Memory B cell (primary cell): ENCODE measurements around the gene OTUD3.

ENCODE experiments used
- ATAC-seq: fragments of 150-1000 bp; cut with Tn5 transposase; 2 replicates; pipeline ENCODE4 v1.10.0; 2021; ENCODE audit warnings: low read depth, mild to moderate bottlenecking, moderate library complexity
- DNase-seq, 2 donors: peaks; one replicate each; pipeline ENCODE4 v3.0.0; 2022; ENCODE audit warnings: low spot score in 2 of 2
- H3K27ac Mint-ChIP-seq: one replicate; pipeline ENCODE4 v1.8.0; 2022; ENCODE audit warnings: mild to moderate bottlenecking, moderate library complexity, mixed read lengths
- H3K27me3 Mint-ChIP-seq: one replicate; pipeline ENCODE4 v1.8.0; 2022; ENCODE audit warnings: mixed read lengths
- H3K36me3 Mint-ChIP-seq: one replicate; pipeline ENCODE4 v1.8.0; 2022; ENCODE audit warnings: mild to moderate bottlenecking, mixed read lengths
- H3K4me1 Mint-ChIP-seq: one replicate; pipeline ENCODE4 v1.8.0; 2022; ENCODE audit warnings: mixed read lengths
- H3K4me3 Mint-ChIP-seq: one replicate; pipeline ENCODE4 v1.8.0; 2022; ENCODE audit warnings: mild to moderate bottlenecking, moderate library complexity, mixed read lengths
- H3K9me3 Mint-ChIP-seq: one replicate; pipeline ENCODE4 v1.8.0; 2022; ENCODE audit warnings: mixed read lengths

Gene OTUD3

GRCh38 chr1:19936061-19936750, 54.0 kb downstream of the OTUD3 start:
- H3K36me3 Mint-ChIP-seq = peaks cover 6% of the 10 kb centered on the region
- peak; percentile 37 for ATAC-seq
- peaks cover 2% of the 10 kb centered on the region for H3K27me3 Mint-ChIP-seq
- DNase-seq = no peak
- peaks cover 15% of the 10 kb centered on the region for H3K9me3 Mint-ChIP-seq
- H3K4me1 Mint-ChIP-seq = peaks cover 6% of the 10 kb centered on the region
- H3K4me3 Mint-ChIP-seq = no peak overlapping the region
- H3K27ac Mint-ChIP-seq = no peak overlapping the region

GRCh38 chr1:19938472-19938871, 56.3 kb downstream of the OTUD3 start:
- Mint-ChIP-seq H3K27me3 (no peaks in the 10 kb centered on the region), H3K4me3 (no peak overlapping the region), H3K36me3 (peaks cover 1% of the 10 kb centered on the region), H3K4me1 (peaks cover 6% of the 10 kb centered on the region), H3K27ac (no peak overlapping the region), H3K9me3 (peaks cover 4% of the 10 kb centered on the region)
- ATAC-seq (no peak), DNase-seq (no peak)

GRCh38 chr1:19940486-19941205, 58.5 kb downstream of the OTUD3 start:
- DNase-seq = no peak
- no peak for ATAC-seq
- Mint-ChIP-seq H3K27me3 (peaks cover 6% of the 10 kb centered on the region), H3K4me1 (peaks cover 6% of the 10 kb centered on the region), H3K4me3 (no peak overlapping the region), H3K36me3 (no peaks in the 10 kb centered on the region), H3K9me3 (peaks cover 4% of the 10 kb centered on the region), H3K27ac (no peak overlapping the region)

- Mint-ChIP-seq H3K9me3 (peaks cover 4% of the 10 kb centered on the region), H3K36me3 (no peaks in the 10 kb centered on the region), H3K4me1 (peaks cover 3% of the 10 kb centered on the region), H3K4me3 (no peak overlapping the region), H3K27me3 (peaks cover 7% of the 10 kb centered on the region), H3K27ac (no peak overlapping the region)
- DNase-seq = no peak
- ATAC-seq = no peak
Observed at GRCh38 chr1:19941206-19941568, 59.0 kb downstream of the OTUD3 start.

GRCh38 chr1:19942088-19942487, 59.9 kb downstream of the OTUD3 start:
- Mint-ChIP-seq H3K4me3 (no peak overlapping the region), H3K9me3 (peaks cover 4% of the 10 kb centered on the region), H3K36me3 (no peaks in the 10 kb centered on the region), H3K27me3 (peaks cover 10% of the 10 kb centered on the region), H3K4me1 (no peaks in the 10 kb centered on the region), H3K27ac (no peak overlapping the region)
- DNase-seq (no peak), ATAC-seq (no peak)

- DNase-seq (no peak), ATAC-seq (no peak)
- H3K36me3 Mint-ChIP-seq = no peaks in the 10 kb centered on the region
- no peak overlapping the region for H3K4me3 Mint-ChIP-seq
- H3K27me3 Mint-ChIP-seq = peaks cover 10% of the 10 kb centered on the region
- H3K9me3 Mint-ChIP-seq = peaks cover 4% of the 10 kb centered on the region
- no peaks in the 10 kb centered on the region for H3K4me1 Mint-ChIP-seq
- H3K27ac Mint-ChIP-seq = no peak overlapping the region
Observed at GRCh38 chr1:19942657-19943056, 60.5 kb downstream of the OTUD3 start.

GRCh38 chr1:19945914-19946313, 63.7 kb downstream of the OTUD3 start:
- peaks cover 17% of the 10 kb centered on the region for H3K27me3 Mint-ChIP-seq
- DNase-seq = no peak
- H3K4me3 Mint-ChIP-seq = no peak overlapping the region
- H3K27ac Mint-ChIP-seq = no peak overlapping the region
- H3K36me3 Mint-ChIP-seq = no peaks in the 10 kb centered on the region
- H3K4me1 Mint-ChIP-seq = no peaks in the 10 kb centered on the region
- no peak for ATAC-seq
- peaks cover 1% of the 10 kb centered on the region for H3K9me3 Mint-ChIP-seq

- Mint-ChIP-seq H3K4me3 (no peak overlapping the region), H3K27ac (no peak overlapping the region), H3K36me3 (no peaks in the 10 kb centered on the region), H3K4me1 (no peaks in the 10 kb centered on the region), H3K9me3 (peaks cover 1% of the 10 kb centered on the region), H3K27me3 (peaks cover 17% of the 10 kb centered on the region)
- DNase-seq (no peak), ATAC-seq (no peak)
Observed at GRCh38 chr1:19946331-19946751, 64.1 kb downstream of the OTUD3 start.

GRCh38 chr1:19946971-19947370, 64.8 kb downstream of the OTUD3 start:
- H3K36me3 Mint-ChIP-seq = no peaks in the 10 kb centered on the region
- no peaks in the 10 kb centered on the region for H3K4me1 Mint-ChIP-seq
- no peak overlapping the region for H3K27ac Mint-ChIP-seq
- DNase-seq = no peak
- no peak overlapping the region for H3K4me3 Mint-ChIP-seq
- H3K9me3 Mint-ChIP-seq = peaks cover 1% of the 10 kb centered on the region
- ATAC-seq = no peak
- H3K27me3 Mint-ChIP-seq = peaks cover 17% of the 10 kb centered on the region

GRCh38 chr1:19949016-19949415, 66.8 kb downstream of the OTUD3 start:
- Mint-ChIP-seq H3K27me3 (peaks cover 18% of the 10 kb centered on the region), H3K27ac (no peak overlapping the region), H3K36me3 (no peaks in the 10 kb centered on the region), H3K9me3 (peaks cover 2% of the 10 kb centered on the region), H3K4me3 (no peak overlapping the region), H3K4me1 (no peaks in the 10 kb centered on the region)
- DNase-seq (no peak), ATAC-seq (no peak)

- Mint-ChIP-seq H3K36me3 (peaks cover 2% of the 10 kb centered on the region), H3K4me3 (no peak overlapping the region), H3K9me3 (peaks cover 7% of the 10 kb centered on the region), H3K4me1 (no peaks in the 10 kb centered on the region), H3K27me3 (peaks cover 20% of the 10 kb centered on the region), H3K27ac (no peak overlapping the region)
- ATAC-seq (no peak), DNase-seq (no peak)
Observed at GRCh38 chr1:19954059-19954458, 71.9 kb downstream of the OTUD3 start.

- Mint-ChIP-seq H3K27me3 (peaks cover 18% of the 10 kb centered on the region), H3K4me3 (no peak overlapping the region), H3K9me3 (peaks cover 7% of the 10 kb centered on the region), H3K36me3 (peaks cover 2% of the 10 kb centered on the region), H3K4me1 (peaks cover 3% of the 10 kb centered on the region), H3K27ac (no peak overlapping the region)
- no peak for DNase-seq
- no peak for ATAC-seq
Observed at GRCh38 chr1:19955534-19956170, 73.5 kb downstream of the OTUD3 start.

GRCh38 chr1:19957779-19958178, 75.6 kb downstream of the OTUD3 start:
- ATAC-seq (no peak), DNase-seq (no peak)
- H3K4me3 Mint-ChIP-seq = no peak overlapping the region
- peaks cover 2% of the 10 kb centered on the region for H3K36me3 Mint-ChIP-seq
- H3K27me3 Mint-ChIP-seq = peaks cover 26% of the 10 kb centered on the region
- H3K4me1 Mint-ChIP-seq = peaks cover 6% of the 10 kb centered on the region
- H3K9me3 Mint-ChIP-seq = peaks cover 8% of the 10 kb centered on the region
- H3K27ac Mint-ChIP-seq = no peak overlapping the region

- H3K36me3 Mint-ChIP-seq = peaks cover 2% of the 10 kb centered on the region
- H3K9me3 Mint-ChIP-seq = peaks cover 5% of the 10 kb centered on the region
- H3K4me1 Mint-ChIP-seq = peaks cover 6% of the 10 kb centered on the region
- DNase-seq (no peak), ATAC-seq (peak; percentile 70)
- H3K27me3 Mint-ChIP-seq = peaks cover 31% of the 10 kb centered on the region
- no peak overlapping the region for H3K4me3 Mint-ChIP-seq
- no peak overlapping the region for H3K27ac Mint-ChIP-seq
Observed at GRCh38 chr1:19960591-19960990, 78.4 kb downstream of the OTUD3 start.
